H1 (cell line): ENCODE data around the gene NFX1. TPM values are rescaled to one million over a fixed set of nuclear protein-coding genes. Genes with fewer than 3 reads are reported as not detected.

Source experiments
- CTCF ChIA-PET: fragments of 300-600 bp; sonication (Branson Sonifier 250); formaldehyde crosslinking; loops from one replicate; lab custom pipeline; 2021; ENCODE audit not compliant: partially characterized antibody; lab: Charles Lee
- POLR2A ChIA-PET: fragments of 300-600 bp; sonication (Branson Sonifier 250); formaldehyde crosslinking; loops from one replicate; lab custom pipeline; 2021; ENCODE audit warnings: inconsistent platforms; ENCODE audit not compliant: partially characterized antibody; lab: Charles Lee
- DNase-seq, 2 experiments: peaks; one replicate each; pipeline versions ENCODE4 v3.0.0 to v3.0.0-alpha.2; 2010 to 2022; ENCODE audit warnings: low spot score in 2 of 2, low read depth in 1 of 2, mixed read lengths in 1 of 2
- FAIRE-seq: peaks from 2 replicates; lab custom pipeline; 2011; peaks lifted over from hg19 to GRCh38; lab: Jason Lieb, UNC
- H2AFZ ChIP-seq: 2 replicates; pipeline ENCODE4 v1.8.1; 2012; ENCODE audit warnings: low read length, inconsistent platforms
- H2AK5ac ChIP-seq: 2 replicates; pipeline ENCODE4 v1.6.1; 2013; ENCODE audit warnings: low read depth, low read length
- H2BK120ac ChIP-seq: replicated peaks from 2 replicates; pipeline ENCODE3; 2013; ENCODE audit warnings: low read depth, low read length, inconsistent platforms
- H2BK12ac ChIP-seq: 2 replicates; pipeline ENCODE4 v1.6.1; 2013; ENCODE audit warnings: low read depth, low read length
- H2BK15ac ChIP-seq: 2 replicates; pipeline ENCODE4 v1.6.1; 2013; ENCODE audit warnings: low read length
- H2BK20ac ChIP-seq: 2 replicates; pipeline ENCODE4 v1.6.1; 2013; ENCODE audit warnings: low read length
- H2BK5ac ChIP-seq: 2 replicates; pipeline ENCODE4 v1.6.1; 2013; ENCODE audit warnings: low read depth, low read length
- H3K14ac ChIP-seq: 2 replicates; pipeline ENCODE4 v1.6.1; 2013; ENCODE audit warnings: inconsistent platforms; ENCODE audit not compliant: insufficient read length
- H3K18ac ChIP-seq: 2 replicates; pipeline ENCODE4 v1.6.1; 2013; ENCODE audit warnings: low read length; ENCODE audit errors: extremely low read depth
- H3K23ac ChIP-seq: 2 replicates; pipeline ENCODE4 v1.6.1; 2013; ENCODE audit warnings: inconsistent platforms; ENCODE audit not compliant: insufficient read length
- H3K23me2 ChIP-seq: 2 replicates; pipeline ENCODE4 v1.6.1; 2013; ENCODE audit warnings: low read depth, low read length
- H3K27ac ChIP-seq: 2 replicates; pipeline ENCODE4 v1.6.1; 2011; ENCODE audit warnings: low read depth, low read length, inconsistent platforms
- H3K27me3 ChIP-seq, 4 experiments: replicated peaks in 1 of 4; 1 replicate in 1 of 4; 2 replicates in 3 of 4; pipeline versions ENCODE4 v1.6.1 to v1.8.1; 2011 to 2013; ENCODE audit warnings: low read length in 3 of 4, mild to moderate bottlenecking in 3 of 4, inconsistent platforms in 2 of 4, mixed read lengths in 2 of 4, moderate library complexity in 1 of 4; ENCODE audit not compliant: control insufficient read depth in 3 of 4, insufficient read depth in 3 of 4; ENCODE audit errors: extremely low read depth in 1 of 4
- H3K36me3 ChIP-seq, 4 experiments: 2 replicates each; pipeline versions ENCODE4 v1.6.1 to v1.8.1; 2011 to 2013; ENCODE audit warnings: mild to moderate bottlenecking in 4 of 4, low read length in 3 of 4, moderate library complexity in 2 of 4, control low read depth in 1 of 4, inconsistent platforms in 1 of 4; ENCODE audit not compliant: insufficient read depth in 4 of 4, control insufficient read depth in 2 of 4
- H3K4ac ChIP-seq: replicated peaks from 2 replicates; pipeline ENCODE3; 2013; ENCODE audit warnings: low read length, low read depth, mixed read lengths, inconsistent platforms; ENCODE audit not compliant: insufficient read length
- H3K4me1 ChIP-seq, 4 experiments: replicated peaks in 1 of 4; 1 replicate in 1 of 4; 2 replicates in 3 of 4; pipeline versions ENCODE4 v1.6.1 to v1.8.1; 2011 to 2013; ENCODE audit warnings: low read length in 3 of 4, inconsistent platforms in 2 of 4, mixed read lengths in 1 of 4; ENCODE audit not compliant: insufficient read depth in 4 of 4, control insufficient read depth in 3 of 4
- H3K4me2 ChIP-seq, 2 experiments: 2 replicates each; pipeline versions ENCODE4 v1.6.1 to v1.8.1; 2011 to 2013; ENCODE audit warnings: low read depth in 2 of 2, low read length in 2 of 2, control low read depth in 1 of 2, inconsistent platforms in 1 of 2, mild to moderate bottlenecking in 1 of 2; ENCODE audit not compliant: insufficient read depth in 1 of 2
- H3K4me3 ChIP-seq, 4 experiments: fragments of 200-600, 300-600 bp in 1 of 4; sonication (generic), shearing (Covaris generic), sonication (Bioruptor Twin) in 1 of 4; 2 replicates each; pipeline versions ENCODE4 v1.5.1 to v1.8.1; 2011 to 2016; ENCODE audit warnings: low read length in 4 of 4, low read depth in 3 of 4, control low read depth in 2 of 4, inconsistent platforms in 2 of 4, mild to moderate bottlenecking in 2 of 4, mixed read lengths in 1 of 4, moderate library complexity in 1 of 4; ENCODE audit not compliant: insufficient read depth in 2 of 4; ENCODE audit errors: extremely low read depth in 1 of 4
- H3K56ac ChIP-seq: replicated peaks from 2 replicates; pipeline ENCODE3; 2013; ENCODE audit warnings: low read depth, mild to moderate bottlenecking, mixed read lengths, low read length, inconsistent platforms; ENCODE audit not compliant: insufficient read length
- H3K79me1 ChIP-seq: 2 replicates; pipeline ENCODE4 v1.6.1; 2013; ENCODE audit warnings: low read depth, low read length, control low read depth
- H3K79me2 ChIP-seq, 2 experiments: 2 replicates each; pipeline versions ENCODE4 v1.6.1 to v1.8.1; 2012 to 2013; ENCODE audit warnings: low read length in 2 of 2, mild to moderate bottlenecking in 2 of 2, inconsistent platforms in 1 of 2; ENCODE audit not compliant: insufficient read depth in 2 of 2, control insufficient read depth in 1 of 2
- H3K9ac ChIP-seq, 4 experiments: replicated peaks in 1 of 4; 1 replicate in 1 of 4; 2 replicates in 3 of 4; pipeline versions ENCODE4 v1.6.1 to v1.8.1; 2011 to 2013; ENCODE audit warnings: low read depth in 3 of 4, low read length in 3 of 4, control low read depth in 2 of 4, mild to moderate bottlenecking in 2 of 4, moderate library complexity in 2 of 4, inconsistent platforms in 1 of 4; ENCODE audit errors: extremely low read depth in 1 of 4
- H3K9me3 ChIP-seq, 2 experiments: 2 replicates each; pipeline versions ENCODE4 v1.6.1 to v1.8.1; 2012 to 2013; ENCODE audit warnings: mild to moderate bottlenecking in 2 of 2, moderate library complexity in 2 of 2, control low read depth in 1 of 2, inconsistent platforms in 1 of 2, low read depth in 1 of 2, low read length in 1 of 2, mixed read lengths in 1 of 2; ENCODE audit not compliant: insufficient read depth in 2 of 2
- H4K20me1 ChIP-seq, 2 experiments: replicated peaks in 1 of 2; 2 replicates each; pipeline versions ENCODE3 to v1.8.1; 2011 to 2013; ENCODE audit warnings: inconsistent platforms in 2 of 2, low read length in 2 of 2, mild to moderate bottlenecking in 1 of 2; ENCODE audit not compliant: insufficient read depth in 2 of 2, control insufficient read depth in 1 of 2
- H4K5ac ChIP-seq: 2 replicates; pipeline ENCODE4 v1.6.1; 2013; ENCODE audit warnings: low read length, low read depth, mixed read lengths, inconsistent platforms; ENCODE audit not compliant: insufficient read length
- H4K8ac ChIP-seq: 2 replicates; pipeline ENCODE4 v1.8.0; 2013; ENCODE audit warnings: mild to moderate bottlenecking, moderate library complexity, low read length, inconsistent platforms; ENCODE audit not compliant: insufficient read depth; ENCODE audit errors: extremely low read depth
- H4K91ac ChIP-seq: replicated peaks from 2 replicates; pipeline ENCODE3; 2013; ENCODE audit warnings: low read length, mixed read lengths, inconsistent platforms; ENCODE audit not compliant: insufficient read length
- ASH2L ChIP-seq: fragments of 200-600, 300-600 bp; sonication (generic); IDR thresholded peaks from one replicate; pipeline ENCODE4 v1.7.1; 2017; ENCODE audit warnings: low read length
- BRCA1 ChIP-seq: IDR thresholded peaks from 2 replicates; pipeline ENCODE4 v1.6.1; 2012; ENCODE audit warnings: low read depth, low read length, improper control_type of control experiment
- EZH2 ChIP-seq: fragments of 200-600 bp; sonication (generic); IDR thresholded peaks from 2 replicates; pipeline ENCODE4 v1.7.1; 2012; ENCODE audit warnings: low read depth, mild to moderate bottlenecking, moderate library complexity, low read length, inconsistent platforms; ENCODE audit not compliant: severe bottlenecking
- HDAC6 ChIP-seq: IDR thresholded peaks from one replicate; pipeline ENCODE4 v1.7.1; 2012; ENCODE audit warnings: low read depth, mild to moderate bottlenecking, inconsistent platforms, low read length, moderate library complexity
- JUND ChIP-seq: IDR thresholded peaks from 2 replicates; pipeline ENCODE4 v1.6.1; 2011; ENCODE audit warnings: mild to moderate bottlenecking, improper control_type of control experiment, low read length
- RBBP5 ChIP-seq: IDR thresholded peaks from 2 replicates; pipeline ENCODE4 v1.7.1; 2012; ENCODE audit warnings: low read depth, mild to moderate bottlenecking, inconsistent platforms, low read length, moderate library complexity, borderline replicate concordance
- RNF2 ChIP-seq: fragments of 200-900, 300-1000 bp; sonication (generic); IDR thresholded peaks from 2 replicates; pipeline ENCODE4 v1.7.1; 2016; ENCODE audit warnings: borderline replicate concordance, low read depth, mild to moderate bottlenecking, antibody characterized with exemption, low read length; ENCODE audit not compliant: poor library complexity, severe bottlenecking; ENCODE audit errors: missing control alignments
- SP1 ChIP-seq: IDR thresholded peaks from 2 replicates; pipeline ENCODE4 v1.6.1; 2011; ENCODE audit warnings: low read depth, low read length
- TBP ChIP-seq: IDR thresholded peaks from 2 replicates; pipeline ENCODE4 v1.6.1; 2011; ENCODE audit warnings: low read depth, low read length, improper control_type of control experiment
- WGBS, 2 experiments: shearing (Covaris generic) in 1 of 2; methylation state at CpG; one replicate each; pipeline versions ENCODE4 v1.1.6 to v1.1.7; 2013 to 2015; ENCODE audit warnings: low lambda C conversion rate in 2 of 2, mixed read lengths in 2 of 2, inconsistent platforms in 1 of 2, low coverage in 1 of 2, missing lambda C conversion rate in 1 of 2; ENCODE audit not compliant: insufficient replicate concordance in 2 of 2, insufficient coverage in 1 of 2, insufficient read length in 1 of 2; ENCODE audit errors: extremely low coverage in 1 of 2, missing lambda C conversion rate in 1 of 2; 5-methylcytosine and 5-hydroxymethylcytosine counted together
- polyA plus RNA-seq, 7 experiments: library from polyadenylated mRNA; depleted of rRNA in 3 of 7; stranded (reverse) in 5 of 7; unstranded in 2 of 7; fragments of >200 nt in 5 of 7; fragments of 200-250 nt in 2 of 7; gene quantifications; 1 replicate in 5 of 7; 2 replicates in 1 of 7; 4 replicates in 1 of 7; pipeline versions ENCODE4 v1.2.1 to v1.2.3, GENCODE V29; 2011 to 2013; ENCODE audit warnings: missing spikeins in 2 of 7, mixed read lengths in 2 of 7
- total RNA-seq: library from RNA; stranded (reverse); fragmentation: NEBNext Ultra II Directional; extraction: Animal tissue kit (Norgen Biotek cat#: 25700); gene quantifications from 2 replicates; pipeline ENCODE4 v1.2.1, GENCODE V29; 2021

The NFX1 gene
- total and polyA plus RNA-seq, 2 of the 8 experiments (the other 6 are each of a cell fraction or from before 2014, with no cell fraction given) = 19.4 to 28.4 TPM

DNA sequence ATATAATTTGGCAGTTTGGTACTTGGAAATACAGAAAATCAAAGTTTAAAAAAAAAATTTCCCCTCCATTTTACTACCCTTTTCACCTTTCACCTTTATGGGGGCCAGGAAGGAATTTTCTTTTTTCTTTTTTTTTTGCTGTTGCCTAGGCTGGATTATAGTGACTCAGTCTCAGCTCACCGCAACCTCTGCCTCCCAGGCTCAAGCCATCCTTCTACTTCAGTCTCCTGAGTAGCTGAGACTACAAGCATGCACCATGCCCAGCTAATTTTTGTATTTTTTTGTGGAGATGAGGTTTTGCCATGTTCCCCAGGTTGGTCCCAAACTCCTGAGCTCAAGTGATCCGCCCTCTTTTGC lies 16.4 kb upstream of the NFX1 start:
- H3K36me3 ChIP-seq = peaks cover 14 to 48% (median 37%) of the 10 kb centered on the region in 4 experiments
- whole genome bisulfite sequencing, 2 experiments = 91% methylated on average over 2 of the region's 2 CpGs; no CpG with 5 or more reads in 1 of the 2 experiments
- no peak overlapping the region for H2BK20ac ChIP-seq
- no peaks in the 10 kb centered on the region for H3K23me2 ChIP-seq
- H2BK15ac ChIP-seq = no peak overlapping the region
- H3K9ac ChIP-seq = no peak overlapping the region
- no peak overlapping the region for H2BK5ac ChIP-seq
- no peak for TF ChIP-seq JUND
- TF ChIP-seq RNF2 = no peak
- no peak for TF ChIP-seq TBP
- TF ChIP-seq EZH2 = no peak
- no peak for TF ChIP-seq BRCA1
- no peak for TF ChIP-seq ASH2L
- no peak for TF ChIP-seq SP1
- no peak for TF ChIP-seq HDAC6
- TF ChIP-seq RBBP5 = no peak
- no peaks in the 10 kb centered on the region for H3K4me1 ChIP-seq
- H3K56ac ChIP-seq = no peak overlapping the region
- no peak overlapping the region for H3K4me2 ChIP-seq
- no peaks in the 10 kb centered on the region for H3K27me3 ChIP-seq
- FAIRE-seq (no peak), DNase-seq (no peak)
- no peak overlapping the region for H4K5ac ChIP-seq
- no peak overlapping the region for H3K18ac ChIP-seq
- no peak overlapping the region for H3K23ac ChIP-seq
- no peaks in the 10 kb centered on the region for H3K79me1 ChIP-seq
- no peak overlapping the region for H2AFZ ChIP-seq
- no peak overlapping the region for H2BK12ac ChIP-seq
- H3K9me3 ChIP-seq = no peaks in the 10 kb centered on the region
- no peaks in the 10 kb centered on the region for H3K79me2 ChIP-seq
- H4K91ac ChIP-seq = no peak overlapping the region
- H3K14ac ChIP-seq = no peak overlapping the region
- no peak overlapping the region for H3K4ac ChIP-seq
- no peak overlapping the region for H4K8ac ChIP-seq
- no peak overlapping the region for H3K4me3 ChIP-seq
- no peak overlapping the region for H2BK120ac ChIP-seq
- H3K27ac ChIP-seq = no peak overlapping the region
- CTCF ChIA-PET = interaction anchor here (0.9 to 1.1 kb wide), 2 partner anchors 13 to 193 kb away, joined by 3 read pairs; no protein-coding TSS in a partner anchor
- no peak overlapping the region for H2AK5ac ChIP-seq
- POLR2A ChIA-PET = interaction anchor here (0.9 to 1.6 kb wide), 3 partner anchors 14 to 249 kb away, joined by 3 to 5 read pairs (median 4); partner anchors contain the start of genes DNAJA1 and NFX1
- no peaks in the 10 kb centered on the region for H4K20me1 ChIP-seq
